ENCODE measurements around the gene MTA1. TPM values are rescaled to one million over a fixed set of nuclear protein-coding genes. Genes with fewer than 3 reads are reported as not detected.

The MTA1 gene
- 56.1 and 64.1 TPM in 2 replicates for total RNA-seq

- H3K4me3 ChIP-seq (ENCODE audit: low read depth, low read length): peak within 1 kb of the TSS; percentile 87
- TF ChIP-seq CTCF (conservative IDR thresholded peaks at IDR 0.05; ENCODE audit: low read depth, low read length): no peak
- DNase-seq (ENCODE audit: low read depth): no peak
Observed at GRCh38 chr14:105419195-105420091, at the start of gene MTA1. Gene MTA1, plus strand, starts transcription at chr14:105419827. Its CDS starts 209 bp downstream, at chr14:105420036.

GRCh38 chr14:105374389-105374788, 45.2 kb upstream of the MTA1 start:
- DNase-seq (ENCODE audit: low read depth): no peak
- H3K4me3 ChIP-seq (ENCODE audit: low read depth, low read length): no peak overlapping the region
- no peak for TF ChIP-seq CTCF (conservative IDR thresholded peaks at IDR 0.05; ENCODE audit: low read depth, low read length)

GRCh38 chr14:105375635-105376057, 44.0 kb upstream of the MTA1 start:
- no peak overlapping the region for H3K4me3 ChIP-seq (ENCODE audit: low read depth, low read length)
- no peak for DNase-seq (ENCODE audit: low read depth)
- no peak for TF ChIP-seq CTCF (conservative IDR thresholded peaks at IDR 0.05; ENCODE audit: low read depth, low read length)

GRCh38 chr14:105376521-105377440, 42.8 kb upstream of the MTA1 start:
- no peak for DNase-seq (ENCODE audit: low read depth)
- H3K4me3 ChIP-seq (ENCODE audit: low read depth, low read length): no peak overlapping the region
- no peak for TF ChIP-seq CTCF (conservative IDR thresholded peaks at IDR 0.05; ENCODE audit: low read depth, low read length)

- DNase-seq (ENCODE audit: low read depth): no peak
- no peak for TF ChIP-seq CTCF (conservative IDR thresholded peaks at IDR 0.05; ENCODE audit: low read depth, low read length)
- no peak overlapping the region for H3K4me3 ChIP-seq (ENCODE audit: low read depth, low read length)
Observed at GRCh38 chr14:105377555-105378182, 42.0 kb upstream of the MTA1 start.

GRCh38 chr14:105378199-105378598, 41.4 kb upstream of the MTA1 start:
- TF ChIP-seq CTCF (conservative IDR thresholded peaks at IDR 0.05; ENCODE audit: low read depth, low read length): no peak
- DNase-seq (ENCODE audit: low read depth): no peak

More at GRCh38 chr14:105378199-105378598, 41.4 kb upstream of the MTA1 start:
- no peak overlapping the region for H3K4me3 ChIP-seq (ENCODE audit: low read depth, low read length)
